GM23248 (cell line): ENCODE data around the gene MICAL2. TPM values are rescaled to one million over a fixed set of nuclear protein-coding genes. Genes with fewer than 3 reads are reported as not detected.

Source experiments
- DNase-seq: peaks from one replicate; pipeline ENCODE4 v3.0.0-alpha.2; 2015
- H2AFZ ChIP-seq: fragments of 200-600 bp; sonication (generic); 2 replicates; pipeline ENCODE4 v1.6.1; 2016; ENCODE audit warnings: antibody characterized with exemption
- H3F3A ChIP-seq: fragments of 200-600 bp; sonication (generic); 2 replicates; pipeline ENCODE4 v1.6.1; 2016; ENCODE audit warnings: mild to moderate bottlenecking, antibody characterized with exemption, mixed run types; ENCODE audit not compliant: insufficient read depth
- H3K27ac ChIP-seq: fragments of 200-600 bp; sonication (generic); 2 replicates; pipeline ENCODE4 v1.5.1; 2016; ENCODE audit warnings: mild to moderate bottlenecking
- H3K27me3 ChIP-seq: fragments of 200-600 bp; sonication (generic); replicated peaks from 2 replicates; pipeline ENCODE4 v1.6.1; 2016; ENCODE audit warnings: mild to moderate bottlenecking; ENCODE audit not compliant: insufficient read depth
- H3K36me3 ChIP-seq: fragments of 200-600 bp; sonication (generic); 2 replicates; pipeline ENCODE4 v1.6.1; 2016; ENCODE audit warnings: low read depth, mild to moderate bottlenecking
- H3K4me1 ChIP-seq: fragments of 200-600 bp; sonication (generic); 2 replicates; pipeline ENCODE4 v1.6.1; 2016; ENCODE audit warnings: mild to moderate bottlenecking; ENCODE audit not compliant: insufficient read depth
- H3K4me2 ChIP-seq: fragments of 200-600 bp; sonication (generic); one replicate; pipeline ENCODE4 v1.6.1; 2016; ENCODE audit warnings: mild to moderate bottlenecking; ENCODE audit not compliant: unreplicated experiment
- H3K4me3 ChIP-seq: fragments of 200-600 bp; sonication (generic); 2 replicates; pipeline ENCODE4 v1.5.1; 2016; ENCODE audit warnings: mild to moderate bottlenecking
- H3K79me2 ChIP-seq: fragments of 200-600 bp; sonication (generic); 2 replicates; pipeline ENCODE4 v1.6.1; 2016; ENCODE audit warnings: mild to moderate bottlenecking; ENCODE audit not compliant: insufficient read depth
- H3K9ac ChIP-seq: fragments of 200-600 bp; sonication (generic); 2 replicates; pipeline ENCODE4 v1.6.1; 2016; ENCODE audit warnings: mild to moderate bottlenecking
- H3K9me2 ChIP-seq: fragments of 200-600 bp; sonication (generic); 2 replicates; pipeline ENCODE4 v1.6.1; 2016; ENCODE audit warnings: mixed run types, mild to moderate bottlenecking, moderate library complexity; ENCODE audit not compliant: insufficient read depth
- H3K9me3 ChIP-seq: fragments of 200-600 bp; sonication (generic); one replicate; pipeline ENCODE4 v1.6.1; 2017; ENCODE audit warnings: low read depth
- H4K20me1 ChIP-seq: fragments of 200-600 bp; sonication (generic); 2 replicates; pipeline ENCODE4 v1.6.0; 2016; ENCODE audit not compliant: insufficient read depth
- EZH2 ChIP-seq: fragments of 200-600 bp; sonication (generic); IDR thresholded peaks from 2 replicates; pipeline ENCODE4 v1.6.1; 2018; ENCODE audit warnings: antibody characterized with exemption, mild to moderate bottlenecking; ENCODE audit not compliant: insufficient read depth, poor library complexity, severe bottlenecking
- EZH2phosphoT487 ChIP-seq: fragments of 200-600 bp; sonication (generic); IDR thresholded peaks from 2 replicates; pipeline ENCODE4 v1.6.1; 2018; ENCODE audit warnings: antibody characterized with exemption, moderate library complexity, mild to moderate bottlenecking, low read depth; ENCODE audit not compliant: insufficient read depth
- WGBS, 2 experiments: methylation state at CpG; one replicate each; pipeline ENCODE4 v1.1.6; 2015 to 2017; ENCODE audit warnings: low lambda C conversion rate in 2 of 2, low coverage in 1 of 2; ENCODE audit errors: missing lambda C conversion rate in 2 of 2; 5-methylcytosine and 5-hydroxymethylcytosine counted together
- in situ Hi-C: fragments of 300-500 bp; cut with MboI; formaldehyde crosslinking; loops from 2 replicates; pipeline ENCODE4 v1.15.0; 2020
- polyA plus RNA-seq: library from polyadenylated mRNA; unstranded; fragments of >200 nt; fragmentation: Nextera tagmentation; extraction: Ambion mirVana; gene quantifications from 2 replicates; pipeline ENCODE4 v1.2.1, GENCODE V29; 2016
- total RNA-seq: library from RNA; depleted of rRNA; stranded (reverse); fragments of >200 nt; shearing (Covaris generic); gene quantifications from 2 replicates; pipeline ENCODE4 v1.2.3, GENCODE V29; 2014

The MICAL2 gene
- total and polyA plus RNA-seq, 2 experiments from 2014 or later, result 83.3 to 158 TPM

GRCh38 chr11:12274558-12275197, 164.3 kb downstream of the MICAL2 start:
- in situ Hi-C loops, result loop anchor here (25.0 kb wide), 2 partner anchors 337 to 462 kb away; no protein-coding TSS in a partner anchor
- H3F3A ChIP-seq, result no peaks in the 10 kb centered on the region
- H3K27me3 ChIP-seq, result no peaks in the 10 kb centered on the region
- H3K9ac ChIP-seq, result no peak overlapping the region
- H2AFZ ChIP-seq, result no peak overlapping the region
- no peaks in the 10 kb centered on the region for H3K9me3 ChIP-seq
- no peak overlapping the region for H3K4me2 ChIP-seq
- peaks cover 15% of the 10 kb centered on the region for H3K4me1 ChIP-seq
- H3K36me3 ChIP-seq, result no peaks in the 10 kb centered on the region
- H3K4me3 ChIP-seq, result no peak overlapping the region
- H3K9me2 ChIP-seq, result no peaks in the 10 kb centered on the region
- no peak for TF ChIP-seq EZH2phosphoT487
- TF ChIP-seq EZH2, result no peak
- no peaks in the 10 kb centered on the region for H4K20me1 ChIP-seq
- H3K79me2 ChIP-seq, result no peaks in the 10 kb centered on the region
- 90 to 92% methylated on average over 14 of the region's 14 CpGs for WGBS, 2 experiments
- H3K27ac ChIP-seq, result no peak overlapping the region
- DNase-seq, result peak; percentile 54

DNA sequence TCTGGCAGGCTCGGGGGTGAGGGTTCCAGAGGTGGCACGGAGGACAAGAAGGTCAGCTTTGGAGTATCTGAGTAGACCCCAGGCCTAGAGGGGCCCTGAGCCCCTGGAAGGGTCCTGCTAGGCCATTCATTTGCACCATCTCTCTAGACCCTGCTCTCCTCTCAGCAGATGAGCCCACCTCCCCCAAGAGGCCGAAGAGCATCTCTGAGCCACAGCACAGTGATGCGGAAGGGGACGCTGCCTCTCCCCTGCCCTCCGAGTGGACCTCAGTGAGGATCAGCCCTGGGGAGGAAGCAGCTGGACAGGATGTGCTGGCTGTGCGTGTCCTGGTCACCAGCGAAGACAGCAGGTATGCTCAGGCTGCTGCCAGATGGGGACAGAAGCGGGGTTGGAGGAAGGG, 165.4 kb downstream of the MICAL2 start:
- 90 to 92% methylated on average over 9 of the region's 9 CpGs for WGBS, 2 experiments
- Histone ChIP-seq H3K4me3 (no peak overlapping the region), H3K27me3 (no peaks in the 10 kb centered on the region), H3K27ac (no peak overlapping the region), H4K20me1 (no peaks in the 10 kb centered on the region), H3K9me2 (no peaks in the 10 kb centered on the region), H3K36me3 (no peaks in the 10 kb centered on the region), H3K4me2 (no peak overlapping the region), H3F3A (no peaks in the 10 kb centered on the region), H3K9ac (no peak overlapping the region), H2AFZ (no peak overlapping the region), H3K79me2 (no peaks in the 10 kb centered on the region), H3K4me1 (peaks cover 18% of the 10 kb centered on the region), H3K9me3 (no peaks in the 10 kb centered on the region)
- in situ Hi-C loops, result no loop called here
- no peak for TF ChIP-seq EZH2phosphoT487
- DNase-seq, result no peak

DNA sequence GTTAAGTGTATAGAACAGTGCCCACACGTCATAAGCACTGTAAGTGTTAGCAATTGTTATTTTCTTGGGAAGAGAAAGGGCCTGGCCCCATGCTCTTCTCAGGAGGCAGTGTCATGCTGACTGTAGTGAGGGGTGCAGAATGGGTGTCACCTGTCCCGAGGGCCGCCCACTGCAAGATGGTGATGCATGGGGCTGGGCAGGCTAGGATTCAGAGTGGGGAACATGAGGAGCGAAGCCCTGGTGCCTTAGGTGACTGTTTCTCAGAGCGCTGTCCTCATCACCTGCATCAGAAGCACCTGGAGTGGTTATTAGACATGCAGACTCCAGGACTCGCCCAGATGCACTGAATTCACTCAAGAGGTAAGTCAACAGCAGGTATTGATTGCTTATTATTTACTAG, 166.0 kb downstream of the MICAL2 start:
- TF ChIP-seq EZH2phosphoT487, result no peak
- TF ChIP-seq EZH2, result no peak
- Histone ChIP-seq H3K9me3 (no peaks in the 10 kb centered on the region), H3F3A (no peaks in the 10 kb centered on the region), H3K4me2 (no peak overlapping the region), H2AFZ (no peak overlapping the region), H3K36me3 (no peaks in the 10 kb centered on the region), H3K79me2 (no peaks in the 10 kb centered on the region), H3K27me3 (no peaks in the 10 kb centered on the region), H3K4me1 (peaks cover 23% of the 10 kb centered on the region), H3K9ac (no peak overlapping the region), H3K9me2 (no peaks in the 10 kb centered on the region), H4K20me1 (no peaks in the 10 kb centered on the region), H3K4me3 (no peak overlapping the region), H3K27ac (no peak overlapping the region)
- no peak for DNase-seq
- in situ Hi-C loops, result no loop called here
- WGBS, 2 experiments, result 93 to 99% methylated on average over 6 of the region's 6 CpGs

GRCh38 chr11:12276831-12277475, 166.6 kb downstream of the MICAL2 start:
- Histone ChIP-seq H2AFZ (no peak overlapping the region), H3K4me3 (no peak overlapping the region), H3K9me2 (no peaks in the 10 kb centered on the region), H4K20me1 (no peaks in the 10 kb centered on the region), H3K4me2 (no peak overlapping the region), H3K9ac (no peak overlapping the region), H3K36me3 (no peaks in the 10 kb centered on the region), H3K9me3 (no peaks in the 10 kb centered on the region), H3K79me2 (no peaks in the 10 kb centered on the region), H3K27me3 (no peaks in the 10 kb centered on the region), H3K27ac (no peak overlapping the region), H3F3A (0 out of 2 replicates have a peak, but pooled peaks cover under 1% of the 10 kb centered on the region), H3K4me1 (peaks cover 27% of the 10 kb centered on the region)
- TF ChIP-seq EZH2, result no peak
- TF ChIP-seq EZH2phosphoT487, result no peak
- in situ Hi-C loops, result no loop called here
- WGBS, 2 experiments, result 80 to 81% methylated on average over 10 of the region's 10 CpGs
- DNase-seq, result no peak
